Body of pancreas (tissue), 4 donors: ENCODE results near the gene C5AR2.

Experiments
- CTCF ChIP-seq, 7 experiments: fragments of 450-650 bp in 4 of 7; fragments of 200-600 bp in 3 of 7; sonication (generic) in 3 of 7; IDR thresholded peaks; one replicate each; pipeline ENCODE4 v1.5.1; 2016 to 2019; ENCODE audit warnings: antibody characterized with exemption in 7 of 7
- POLR2A ChIP-seq, 3 donors: fragments of 450-650 bp; IDR thresholded peaks; one replicate each; pipeline ENCODE4 v1.6.1; 2016; ENCODE audit warnings: antibody characterized with exemption in 3 of 3, mild to moderate bottlenecking in 2 of 3

- no peak for TF ChIP-seq CTCF (IDR thresholded peaks at IDR 0.05)
- no peak for TF ChIP-seq POLR2A (IDR thresholded peaks at IDR 0.05)
Measured at GRCh38 chr19:47377801-47378200, 45.8 kb downstream of the C5AR2 start.
